Trophoblast cell (in vitro differentiated cells and primary cell): ENCODE measurements around the gene PJA2.
A peak's percentile ranks its signal among the peaks of the same experiment; 100 is the strongest.

Experiments used
- DNase-seq, 2 donors: peaks; one replicate each; pipeline ENCODE4 v3.0.0-alpha.2; 2016
- H2AFZ ChIP-seq: 2 replicates; pipeline ENCODE4 v1.6.1; 2013; ENCODE audit warnings: low read length, moderate library complexity, mild to moderate bottlenecking; ENCODE audit not compliant: insufficient read depth, poor library complexity
- H2AK5ac ChIP-seq: 2 replicates; pipeline ENCODE4 v1.6.1; 2013; ENCODE audit warnings: mild to moderate bottlenecking, low read length
- H2BK120ac ChIP-seq: 2 replicates; pipeline ENCODE4 v1.6.1; 2013; ENCODE audit warnings: low read length, mild to moderate bottlenecking, moderate library complexity; ENCODE audit not compliant: insufficient read depth, poor library complexity
- H2BK12ac ChIP-seq: 2 replicates; pipeline ENCODE4 v1.6.1; 2013; ENCODE audit warnings: mild to moderate bottlenecking, low read length, moderate library complexity
- H2BK5ac ChIP-seq: 2 replicates; pipeline ENCODE4 v1.6.1; 2013; ENCODE audit warnings: low read length, low read depth, moderate library complexity, mild to moderate bottlenecking; ENCODE audit not compliant: poor library complexity
- H3K14ac ChIP-seq: 2 replicates; pipeline ENCODE4 v1.6.1; 2013; ENCODE audit warnings: mild to moderate bottlenecking, low read length
- H3K18ac ChIP-seq: 2 replicates; pipeline ENCODE4 v1.6.1; 2013; ENCODE audit warnings: mild to moderate bottlenecking, low read length
- H3K23ac ChIP-seq: 2 replicates; pipeline ENCODE4 v1.6.1; 2013; ENCODE audit warnings: low read length
- H3K27ac ChIP-seq: 2 replicates; pipeline ENCODE4 v1.5.1; 2013; ENCODE audit warnings: low read depth, mild to moderate bottlenecking, inconsistent platforms, low read length, moderate library complexity
- H3K27me3 ChIP-seq: 2 replicates; pipeline ENCODE4 v1.6.1; 2013; ENCODE audit warnings: inconsistent platforms, mild to moderate bottlenecking, low read length, moderate library complexity; ENCODE audit not compliant: insufficient read depth
- H3K36me3 ChIP-seq, 2 experiments: 1 replicate in 1 of 2; 2 replicates in 1 of 2; pipeline ENCODE4 v1.6.1; 2013; ENCODE audit warnings: low read length in 2 of 2, mild to moderate bottlenecking in 2 of 2, moderate library complexity in 1 of 2; ENCODE audit not compliant: insufficient read depth in 2 of 2, control insufficient read depth in 1 of 2
- H3K4ac ChIP-seq: 2 replicates; pipeline ENCODE4 v1.6.1; 2013; ENCODE audit warnings: low read depth, mild to moderate bottlenecking, low read length, moderate library complexity
- H3K4me1 ChIP-seq, 2 experiments: 1 replicate in 1 of 2; 2 replicates in 1 of 2; pipeline ENCODE4 v1.6.1; 2013; ENCODE audit warnings: low read length in 2 of 2, mild to moderate bottlenecking in 2 of 2, moderate library complexity in 1 of 2; ENCODE audit not compliant: insufficient read depth in 2 of 2, control insufficient read depth in 1 of 2
- H3K4me2 ChIP-seq: 2 replicates; pipeline ENCODE4 v1.6.1; 2013; ENCODE audit warnings: inconsistent platforms, mild to moderate bottlenecking, low read length, moderate library complexity
- H3K4me3 ChIP-seq: 2 replicates; pipeline ENCODE4 v1.5.1; 2013; ENCODE audit warnings: mild to moderate bottlenecking, low read depth, low read length, inconsistent platforms
- H3K79me1 ChIP-seq: one replicate; pipeline ENCODE4 v1.6.1; 2013; ENCODE audit warnings: low read length
- H3K79me2 ChIP-seq: 2 replicates; pipeline ENCODE4 v1.6.1; 2013; ENCODE audit warnings: low read length, mild to moderate bottlenecking; ENCODE audit not compliant: control insufficient read depth, insufficient read depth, poor library complexity
- H3K9ac ChIP-seq: 2 replicates; pipeline ENCODE4 v1.6.1; 2013; ENCODE audit warnings: mild to moderate bottlenecking, low read length
- H3K9me3 ChIP-seq: 2 replicates; pipeline ENCODE4 v1.6.1; 2013; ENCODE audit warnings: low read depth, mild to moderate bottlenecking, control low read depth, inconsistent platforms, low read length; ENCODE audit not compliant: insufficient read depth
- H4K12ac ChIP-seq: 2 replicates; pipeline ENCODE4 v1.6.1; 2013; ENCODE audit warnings: low read depth, mild to moderate bottlenecking, low read length, moderate library complexity
- H4K8ac ChIP-seq: 2 replicates; pipeline ENCODE4 v1.6.1; 2013; ENCODE audit warnings: low read depth, mild to moderate bottlenecking, low read length, moderate library complexity
- H4K91ac ChIP-seq: one replicate; pipeline ENCODE4 v1.6.1; 2013; ENCODE audit warnings: low read depth, mild to moderate bottlenecking, low read length, moderate library complexity
- WGBS: extraction: QIAGEN DNeasy Blood & Tissue Kit; methylation state at CpG from one replicate; pipeline ENCODE4 v1.1.7; 2013; ENCODE audit warnings: missing lambda C conversion rate; ENCODE audit not compliant: insufficient read length, insufficient coverage; ENCODE audit errors: extremely low coverage; 5-methylcytosine and 5-hydroxymethylcytosine counted together

PJA2 gene

DNA sequence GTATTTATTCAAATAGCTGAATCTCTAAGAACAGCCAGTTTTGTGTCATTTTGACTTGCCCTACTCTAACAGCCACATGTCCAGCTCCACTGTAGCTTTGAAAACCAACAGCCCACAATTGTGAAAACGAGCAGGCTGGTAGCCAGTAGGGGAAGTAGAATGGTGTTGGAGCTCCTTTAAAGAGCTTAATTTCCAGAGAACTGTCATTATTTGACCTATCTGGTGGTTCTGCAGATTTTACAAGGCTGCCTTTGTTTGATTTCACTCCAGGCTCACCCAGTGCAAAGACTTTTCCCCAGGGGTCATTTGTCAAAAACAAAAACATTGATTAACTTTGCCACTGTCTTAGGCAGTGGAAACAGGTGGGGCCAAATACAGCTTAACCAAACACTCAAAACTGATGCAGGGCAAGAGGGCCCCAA lies 3.2 kb upstream of the PJA2 start:
- no peak overlapping the region for H3K4me3 ChIP-seq
- peaks cover 0 to 3% of the 10 kb centered on the region in 2 experiments for H3K4me1 ChIP-seq
- no peak overlapping the region for H3K18ac ChIP-seq
- WGBS = no CpG with 5 or more reads among the region's 1 CpG
- peaks cover 6% of the 10 kb centered on the region for H3K9me3 ChIP-seq
- peak overlapping the region; percentile 20 for H2BK12ac ChIP-seq
- H3K27me3 ChIP-seq = no peaks in the 10 kb centered on the region
- H3K14ac ChIP-seq = no peak overlapping the region
- peak overlapping the region; percentile 37 for H2BK120ac ChIP-seq
- H3K27ac ChIP-seq = no peak overlapping the region
- no peak overlapping the region for H3K4me2 ChIP-seq
- no peak overlapping the region for H3K4ac ChIP-seq
- H2BK5ac ChIP-seq = no peak overlapping the region
- H2AFZ ChIP-seq = no peak overlapping the region
- no peak overlapping the region for H4K12ac ChIP-seq
- no peak overlapping the region for H2AK5ac ChIP-seq
- no peak overlapping the region for H4K91ac ChIP-seq
- H4K8ac ChIP-seq = no peak overlapping the region
- DNase-seq = no peak
- peaks cover 13% of the 10 kb centered on the region for H3K79me1 ChIP-seq
- no peaks in the 10 kb centered on the region for H3K36me3 ChIP-seq
- H3K23ac ChIP-seq = no peak overlapping the region
- no peak overlapping the region for H3K9ac ChIP-seq
- H3K79me2 ChIP-seq = peaks cover 7% of the 10 kb centered on the region

DNA sequence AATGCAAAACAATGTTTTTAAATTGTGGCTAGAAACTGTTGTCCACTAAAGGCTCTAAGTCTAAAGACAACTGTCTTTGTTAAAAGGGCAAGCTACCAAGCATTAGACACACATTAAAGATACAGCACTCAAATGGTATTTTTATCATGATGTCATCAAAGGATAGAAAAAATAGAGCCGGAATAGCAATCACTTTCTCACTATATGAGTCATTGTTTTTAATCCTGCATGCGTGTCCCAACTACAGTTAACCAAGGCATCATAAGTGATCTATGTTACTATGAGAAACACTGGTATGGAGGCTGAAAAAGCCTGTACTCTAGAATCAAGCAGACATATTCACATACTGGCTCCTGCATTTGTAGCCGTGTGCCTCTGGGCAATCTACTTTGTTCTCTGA lies 1.9 kb upstream of the PJA2 start:
- Histone ChIP-seq H3K23ac (no peak overlapping the region), H3K18ac (no peak overlapping the region), H4K8ac (no peak overlapping the region), H2BK120ac (no peak overlapping the region), H3K79me1 (peaks cover 13% of the 10 kb centered on the region), H4K91ac (no peak overlapping the region), H3K4ac (no peak overlapping the region), H3K4me3 (no peak overlapping the region), H3K14ac (no peak overlapping the region), H4K12ac (no peak overlapping the region), H2AK5ac (no peak overlapping the region), H3K36me3 (no peaks in the 10 kb centered on the region), H3K79me2 (peaks cover 7% of the 10 kb centered on the region), H3K27me3 (no peaks in the 10 kb centered on the region), H3K4me2 (no peak overlapping the region), H2BK5ac (no peak overlapping the region), H2AFZ (no peak overlapping the region), H3K9me3 (peaks cover 6% of the 10 kb centered on the region), H3K4me1 (peaks cover 0 to 3% of the 10 kb centered on the region in 2 experiments), H3K9ac (no peak overlapping the region), H3K27ac (no peak overlapping the region), H2BK12ac (no peak overlapping the region)
- WGBS = no CpG with 5 or more reads among the region's 3 CpGs
- DNase-seq = peak in 1 of 2 donors; percentile 31

DNA sequence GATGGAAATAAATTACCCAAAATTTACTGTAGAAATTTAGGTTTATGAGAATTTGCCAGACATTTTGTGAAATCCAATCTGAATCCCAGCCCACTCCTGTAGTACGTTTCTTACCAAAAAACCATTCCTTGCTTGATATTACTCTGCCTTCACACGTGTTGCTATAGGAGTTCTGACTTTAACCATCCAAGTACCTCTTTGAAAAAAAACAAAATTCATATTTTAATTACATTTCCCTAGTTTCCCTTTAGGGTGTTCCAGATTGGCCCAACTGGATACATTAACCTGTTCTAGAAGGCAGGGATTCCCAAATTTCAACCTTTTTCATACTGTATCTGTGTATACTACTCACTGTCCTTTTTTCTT lies 1.4 kb upstream of the PJA2 start:
- Histone ChIP-seq H4K8ac (no peak overlapping the region), H3K79me1 (peaks cover 13% of the 10 kb centered on the region), H3K4me2 (peak overlapping the region; percentile 92), H3K14ac (no peak overlapping the region), H2AFZ (no peak overlapping the region), H3K4me1 (peaks cover 0 to 3% of the 10 kb centered on the region in 2 experiments), H2BK5ac (no peak overlapping the region), H2BK12ac (no peak overlapping the region), H2BK120ac (no peak overlapping the region), H3K18ac (no peak overlapping the region), H3K27me3 (no peaks in the 10 kb centered on the region), H4K12ac (no peak overlapping the region), H3K36me3 (no peaks in the 10 kb centered on the region), H2AK5ac (no peak overlapping the region), H3K4ac (no peak overlapping the region), H3K23ac (no peak overlapping the region), H3K9ac (no peak overlapping the region), H4K91ac (no peak overlapping the region), H3K79me2 (peaks cover 7% of the 10 kb centered on the region), H3K9me3 (peaks cover 6% of the 10 kb centered on the region), H3K4me3 (no peak overlapping the region), H3K27ac (peak overlapping the region; percentile 82)
- no peak for DNase-seq
- WGBS = no CpG with 5 or more reads among the region's 2 CpGs

DNA sequence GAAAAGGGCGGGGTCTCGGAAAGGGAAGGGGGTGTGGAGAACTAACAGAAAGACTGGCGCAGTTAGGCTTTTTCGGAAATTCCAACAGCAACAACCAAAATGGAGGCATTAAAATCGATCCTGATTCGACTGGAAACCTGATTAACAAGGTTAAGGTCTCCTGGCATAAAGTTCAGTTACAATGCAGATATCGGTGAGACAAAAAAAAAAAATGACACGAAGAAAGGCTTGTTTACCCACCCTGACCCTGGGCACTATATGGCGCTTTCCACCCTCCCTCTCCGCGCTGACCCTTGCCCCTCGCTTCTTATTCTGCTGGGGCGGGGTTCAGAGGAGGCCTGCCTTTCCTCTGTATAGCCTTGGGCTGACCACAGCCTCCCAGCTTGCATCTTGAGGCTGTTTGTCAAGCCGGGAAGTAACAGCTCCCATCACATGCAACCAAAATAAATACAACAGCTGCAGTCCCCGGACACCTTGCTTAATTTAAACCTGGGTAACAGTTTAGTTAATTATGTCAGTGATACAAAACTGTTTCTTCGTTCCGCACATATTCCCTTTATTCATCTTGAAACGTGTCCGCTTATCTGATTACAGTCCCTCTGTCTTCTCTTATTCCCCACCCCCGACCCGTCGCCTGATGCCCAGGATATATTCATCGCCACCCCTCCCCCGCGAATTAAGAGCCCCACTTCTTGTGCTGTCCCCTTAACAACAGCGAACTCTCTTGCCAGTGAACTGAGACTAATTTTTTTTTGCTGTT lies 795 bp upstream of the PJA2 start:
- Histone ChIP-seq H3K79me2 (peaks cover 10% of the 10 kb centered on the region), H2BK120ac (peak overlapping the region; percentile 13), H3K18ac (no peak overlapping the region), H3K36me3 (no peaks in the 10 kb centered on the region), H3K4me3 (peak overlapping the region; percentile 45), H3K4me2 (peak overlapping the region; percentile 92), H3K23ac (no peak overlapping the region), H3K27ac (peak overlapping the region; percentile 82), H3K27me3 (no peaks in the 10 kb centered on the region), H2BK12ac (no peak overlapping the region), H4K8ac (peak overlapping the region; percentile 34), H2AK5ac (no peak overlapping the region), H3K4me1 (peaks cover 0 to 3% of the 10 kb centered on the region in 2 experiments), H3K9ac (peak overlapping the region; percentile 79), H3K9me3 (peaks cover 6% of the 10 kb centered on the region), H3K14ac (no peak overlapping the region), H3K4ac (no peak overlapping the region), H4K91ac (peak overlapping the region; percentile 50), H3K79me1 (peaks cover 13% of the 10 kb centered on the region), H4K12ac (peak overlapping the region; percentile 5), H2AFZ (peak overlapping the region; percentile 67), H2BK5ac (peak overlapping the region; percentile 3)
- DNase-seq = peak; percentile 82 to 84
- no CpG with 5 or more reads among the region's 26 CpGs for WGBS
